Neural crest cell (in vitro differentiated cells): ENCODE data around the gene GNGT2. TPM values are rescaled to one million over a fixed set of nuclear protein-coding genes. Genes with fewer than 3 reads are reported as not detected.
A peak's percentile ranks its signal among the peaks of the same experiment; 100 is the strongest.

Experiments
- DNase-seq: peaks from one replicate; pipeline ENCODE4 v3.0.0; 2021; ENCODE audit warnings: low read depth, mixed read lengths, low spot score
- H3K27ac Mint-ChIP-seq: one replicate; pipeline ENCODE4 v1.8.0; 2021; ENCODE audit warnings: mild to moderate bottlenecking, mixed read lengths; ENCODE audit not compliant: unreplicated experiment
- H3K27me3 Mint-ChIP-seq: 2 replicates; pipeline ENCODE4 v1.8.0; 2021; ENCODE audit warnings: low read depth, mild to moderate bottlenecking, mixed read lengths
- H3K36me3 Mint-ChIP-seq: 2 replicates; pipeline ENCODE4 v1.8.0; 2021; ENCODE audit warnings: low read depth, mild to moderate bottlenecking, mixed read lengths
- H3K4me1 Mint-ChIP-seq: 2 replicates; pipeline ENCODE4 v1.8.0; 2021; ENCODE audit warnings: mixed read lengths
- H3K4me3 Mint-ChIP-seq: one replicate; pipeline ENCODE4 v1.8.0; 2021; ENCODE audit warnings: mild to moderate bottlenecking, mixed read lengths
- H3K9me3 Mint-ChIP-seq: 2 replicates; pipeline ENCODE4 v1.8.0; 2021; ENCODE audit warnings: mixed read lengths
- CTCF ChIP-seq: fragments of 200-600 bp; sonication (generic); conservative IDR thresholded peaks from 2 replicates; pipeline ENCODE4 v1.5.0; 2021; ENCODE audit warnings: antibody characterized with exemption, mild to moderate bottlenecking
- total RNA-seq: library from RNA; stranded (reverse); gene quantifications from 2 replicates; pipeline ENCODE4 v1.2.1, GENCODE V29; 2021

The GNGT2 gene
- total RNA-seq, 1 donor from 2014 or later = not detected

- H3K27me3 Mint-ChIP-seq = peaks cover 31% of the 10 kb centered on the region
- H3K27ac Mint-ChIP-seq = peak overlapping the region; percentile 5
- no peak for TF ChIP-seq CTCF
- no peaks in the 10 kb centered on the region for H3K4me1 Mint-ChIP-seq
- no peak for DNase-seq
- no peaks in the 10 kb centered on the region for H3K36me3 Mint-ChIP-seq
- H3K9me3 Mint-ChIP-seq = no peaks in the 10 kb centered on the region
- H3K4me3 Mint-ChIP-seq = no peak overlapping the region
These were observed 9.8 kb downstream of the GNGT2 start for GRCh38 chr17:49200423-49201083.

GRCh38 chr17:49198211-49198610, 12.2 kb downstream of the GNGT2 start:
- peaks cover 14% of the 10 kb centered on the region for H3K4me1 Mint-ChIP-seq
- H3K27ac Mint-ChIP-seq = no peak overlapping the region
- no peak for DNase-seq
- H3K9me3 Mint-ChIP-seq = no peaks in the 10 kb centered on the region
- no peaks in the 10 kb centered on the region for H3K36me3 Mint-ChIP-seq
- no peak overlapping the region for H3K4me3 Mint-ChIP-seq
- H3K27me3 Mint-ChIP-seq = peaks cover 20% of the 10 kb centered on the region
- no peak for TF ChIP-seq CTCF

- Mint-ChIP-seq H3K4me1 (peaks cover 20% of the 10 kb centered on the region), H3K4me3 (peak overlapping the region; percentile 22), H3K9me3 (no peaks in the 10 kb centered on the region), H3K36me3 (peaks cover 2% of the 10 kb centered on the region), H3K27me3 (peaks cover 20% of the 10 kb centered on the region), H3K27ac (no peak overlapping the region)
- TF ChIP-seq CTCF = no peak
- no peak for DNase-seq
These were observed 12.9 kb downstream of the GNGT2 start for GRCh38 chr17:49197346-49197998.

- H3K4me1 Mint-ChIP-seq = peaks cover 25% of the 10 kb centered on the region
- DNase-seq = no peak
- TF ChIP-seq CTCF = no peak
- H3K36me3 Mint-ChIP-seq = peaks cover 2% of the 10 kb centered on the region
- no peaks in the 10 kb centered on the region for H3K9me3 Mint-ChIP-seq
- H3K27ac Mint-ChIP-seq = no peak overlapping the region
- peaks cover 22% of the 10 kb centered on the region for H3K27me3 Mint-ChIP-seq
- no peak overlapping the region for H3K4me3 Mint-ChIP-seq
These were observed 13.9 kb downstream of the GNGT2 start for GRCh38 chr17:49196520-49196919.

GRCh38 chr17:49195751-49196150, 14.6 kb downstream of the GNGT2 start:
- no peak for TF ChIP-seq CTCF
- no peak for DNase-seq
- Mint-ChIP-seq H3K4me3 (peak overlapping the region; percentile 10), H3K9me3 (no peaks in the 10 kb centered on the region), H3K27me3 (peaks cover 22% of the 10 kb centered on the region), H3K4me1 (peaks cover 30% of the 10 kb centered on the region), H3K36me3 (peaks cover 2% of the 10 kb centered on the region), H3K27ac (no peak overlapping the region)
